DMS 273 (cell line): ENCODE data around the gene HMCN2.
A peak's percentile ranks its signal among the peaks of the same experiment; 100 is the strongest.
"Not testable (repeated sequence)": the region's sequence is repeated elsewhere in the genome, so short reads cannot be mapped to it uniquely, and the experiment has no call there.

Source experiments
- DNase-seq: peaks from one replicate; lab custom pipeline; 2025; ENCODE audit not compliant: unreplicated experiment; lab: John Stamatoyannopoulos, UW

Gene HMCN2

DNA sequence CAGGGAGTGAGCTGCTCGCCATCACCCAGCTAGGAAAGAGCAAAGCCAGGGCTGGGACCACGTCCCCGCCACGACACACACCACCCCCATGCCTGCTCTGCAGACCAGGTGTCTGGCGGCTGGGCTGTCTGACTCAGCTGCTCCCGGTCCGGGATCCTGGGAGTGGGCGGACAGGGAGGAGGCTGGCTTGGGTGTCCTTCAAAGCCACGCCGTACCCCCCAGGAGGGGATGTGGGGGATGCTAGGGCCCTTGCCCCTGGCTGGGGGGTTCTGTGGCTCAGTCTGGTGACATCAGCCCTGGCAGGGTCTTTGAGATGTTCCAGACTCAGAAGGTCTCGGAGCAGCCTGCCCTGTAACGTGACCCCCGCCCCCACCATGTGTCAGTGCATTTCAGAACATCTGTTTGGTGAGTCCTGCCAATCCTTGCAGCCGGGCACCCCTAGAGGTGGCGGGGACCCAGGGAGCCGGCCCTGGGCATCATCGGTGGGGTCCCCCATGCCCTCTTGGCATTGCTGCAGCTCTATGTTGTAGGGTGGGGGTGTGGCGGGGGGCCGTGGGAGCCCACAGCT is 62.3 kb downstream of the HMCN2 start:
- DNase-seq: peak; percentile 91

- peak; percentile 84 for DNase-seq
These were observed 62.8 kb downstream of the HMCN2 start for GRCh38 chr9:130328349-130328801.

- DNase-seq: no peak
These were observed 63.5 kb downstream of the HMCN2 start for GRCh38 chr9:130329061-130329460.

DNA sequence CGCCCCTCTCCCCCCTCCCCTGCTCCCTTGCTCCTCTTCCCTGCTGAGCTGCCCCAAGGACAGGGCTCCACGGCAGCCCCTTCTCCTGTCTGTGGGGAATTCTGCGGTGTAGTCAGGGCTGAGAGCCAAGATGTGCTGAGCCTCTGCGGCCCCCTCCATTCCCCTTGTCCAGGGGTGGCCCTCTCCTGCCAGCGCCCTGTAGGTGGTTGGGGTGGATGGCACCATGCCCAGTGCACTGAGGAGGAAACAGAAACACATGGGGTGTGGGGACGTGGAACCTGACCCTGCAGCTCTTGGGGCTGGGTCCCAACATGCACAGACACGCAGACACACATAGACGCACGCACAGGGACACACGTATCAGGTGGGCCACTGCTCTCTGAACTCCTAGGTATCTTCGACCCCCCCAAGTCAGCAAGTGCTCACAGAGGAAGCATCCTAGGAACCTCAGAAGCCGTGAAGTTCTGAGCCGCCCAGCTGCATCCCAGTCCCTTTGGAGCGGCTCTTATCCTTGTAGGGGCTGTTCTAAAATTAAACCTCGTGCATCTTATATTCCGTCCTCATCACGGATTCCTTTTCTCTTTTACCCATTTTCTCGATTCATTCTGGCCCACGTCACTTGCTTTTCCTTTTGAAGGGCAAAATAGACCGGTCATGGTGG is 64.8 kb downstream of the HMCN2 start:
- peak; percentile 57 for DNase-seq

GRCh38 chr9:130331061-130331460 is 65.5 kb downstream of the HMCN2 start:
- DNase-seq: no peak

DNA sequence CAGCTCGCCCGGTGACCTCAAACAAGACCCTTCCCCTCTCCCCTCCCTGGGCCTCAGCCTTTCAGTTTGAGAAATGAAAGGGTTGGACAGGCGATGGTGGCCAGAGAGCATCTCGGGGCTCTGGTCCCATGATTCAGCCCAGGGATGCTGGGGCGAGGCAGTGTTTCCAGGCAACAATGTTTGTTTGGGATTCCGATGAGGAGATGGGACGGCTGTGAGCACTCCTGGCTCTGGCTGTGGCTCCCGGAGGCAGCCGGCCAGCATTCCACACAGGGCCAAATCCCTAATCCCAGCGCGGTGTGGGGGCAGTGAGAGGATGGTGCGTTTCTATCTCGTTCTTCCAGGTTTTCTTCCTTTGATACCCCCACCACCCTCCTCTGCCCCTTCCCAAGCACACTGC is 66.0 kb downstream of the HMCN2 start:
- DNase-seq: peak; percentile 71

- DNase-seq: peak; percentile 33
These were observed 66.9 kb downstream of the HMCN2 start for GRCh38 chr9:130332384-130332926.

- peak; percentile 91 for DNase-seq
These were observed 67.6 kb downstream of the HMCN2 start for GRCh38 chr9:130333041-130333711.

DNA sequence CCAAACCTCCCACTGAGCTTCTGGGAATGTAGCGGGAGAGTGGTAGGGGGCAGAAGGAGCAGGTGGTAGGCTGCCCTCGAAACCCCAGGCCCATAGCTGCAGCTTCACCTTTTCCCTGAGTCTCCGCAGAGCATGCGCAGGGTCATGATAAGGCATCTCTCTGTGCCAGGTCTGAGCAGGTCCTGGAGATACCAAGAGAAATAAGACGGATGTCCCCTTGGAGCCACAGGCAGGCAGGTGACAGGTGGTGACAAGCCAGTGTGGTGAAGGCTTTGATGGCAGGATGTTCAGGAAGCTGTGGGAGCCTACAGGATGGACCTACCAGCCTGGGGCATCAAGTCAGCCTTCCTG is 68.1 kb downstream of the HMCN2 start:
- no peak for DNase-seq

DNA sequence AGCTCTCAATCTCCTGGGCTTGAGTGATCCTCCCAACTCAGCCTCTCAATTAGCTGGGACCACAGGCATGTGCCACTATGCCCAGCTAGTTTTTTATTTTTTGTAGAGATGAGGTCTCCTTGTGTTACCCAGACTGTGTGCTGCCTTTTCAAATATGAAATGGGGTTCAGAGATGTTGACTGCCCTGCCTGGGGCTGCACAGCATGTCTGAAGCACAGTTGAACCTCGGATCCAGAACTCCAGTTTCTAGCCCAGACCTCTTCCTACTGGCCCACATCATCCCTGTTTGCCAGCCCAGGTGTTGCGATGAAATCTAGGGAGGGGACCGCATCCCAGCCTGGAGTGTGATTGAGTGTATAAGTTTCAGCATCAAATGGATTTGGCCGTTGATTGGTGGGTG is 69.4 kb downstream of the HMCN2 start:
- DNase-seq: no peak

GRCh38 chr9:130336027-130336610 is 70.6 kb downstream of the HMCN2 start:
- DNase-seq: no peak

DNA sequence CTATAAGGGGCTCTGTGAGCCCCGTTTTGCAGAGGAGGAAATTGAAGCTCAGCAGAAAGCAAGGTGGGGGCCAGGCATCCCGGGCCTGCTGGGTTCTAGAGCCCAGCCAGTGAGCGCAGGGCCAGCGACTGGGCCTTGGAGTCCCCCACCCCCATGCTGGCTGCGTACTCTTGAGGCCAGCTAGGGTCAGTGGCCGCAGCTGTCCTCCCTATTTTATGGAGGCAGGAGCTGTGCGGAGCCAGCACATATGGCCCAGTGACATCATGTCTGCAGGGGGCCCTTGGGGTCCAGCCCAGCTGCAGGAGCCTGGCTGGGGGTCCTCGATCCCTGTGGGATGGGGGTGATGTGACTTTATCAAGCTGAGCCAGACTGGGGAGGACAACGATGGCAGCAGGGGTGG is 71.3 kb downstream of the HMCN2 start:
- DNase-seq: peak; percentile 45

DNA sequence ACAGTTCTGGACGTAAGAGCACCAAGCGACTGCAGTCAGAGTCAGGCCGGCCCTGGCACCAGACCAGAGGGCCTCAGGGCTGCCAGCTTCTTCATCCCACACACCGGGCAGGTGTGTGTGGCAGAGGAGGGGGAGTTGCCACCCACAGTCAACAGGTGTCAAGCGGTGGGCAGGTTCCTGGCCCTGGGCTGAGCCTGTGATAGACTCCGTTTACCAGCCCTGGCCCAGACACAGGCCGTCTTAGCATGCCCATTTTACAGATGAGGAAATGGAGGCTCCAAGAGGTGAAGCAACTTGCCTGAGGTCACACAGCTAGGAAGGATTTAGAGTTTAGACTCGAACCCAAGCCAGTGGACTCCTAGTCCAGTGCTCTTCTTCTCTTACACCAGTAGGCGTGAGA is 71.8 kb downstream of the HMCN2 start:
- DNase-seq: peak; percentile 45

GRCh38 chr9:130337784-130338380 is 72.3 kb downstream of the HMCN2 start:
- DNase-seq: no peak

- not testable (repeated sequence) for DNase-seq
These were observed 73.3 kb downstream of the HMCN2 start for GRCh38 chr9:130338891-130339290.

GRCh38 chr9:130339306-130339705 is 73.7 kb downstream of the HMCN2 start:
- no peak for DNase-seq

DNA sequence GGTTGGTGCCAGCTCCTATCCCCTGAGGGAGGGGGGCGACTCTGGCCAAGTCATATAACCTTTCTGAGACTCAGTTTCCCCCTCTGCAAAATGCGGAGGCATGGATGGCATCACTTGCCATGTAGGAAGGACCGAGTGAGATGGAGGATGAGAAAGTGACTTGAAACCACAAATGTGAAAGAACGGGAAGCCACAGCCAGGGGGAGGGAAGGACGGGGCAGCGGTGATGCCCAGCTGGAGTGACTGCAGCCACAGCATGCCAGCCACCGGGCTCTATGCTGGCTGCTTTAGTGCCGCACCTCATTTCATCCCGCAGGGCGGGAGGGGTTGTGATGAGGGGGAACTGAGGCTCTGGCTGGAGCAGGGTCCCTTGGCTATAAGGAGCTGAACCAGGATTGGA is 74.5 kb downstream of the HMCN2 start:
- DNase-seq: no peak

DNA sequence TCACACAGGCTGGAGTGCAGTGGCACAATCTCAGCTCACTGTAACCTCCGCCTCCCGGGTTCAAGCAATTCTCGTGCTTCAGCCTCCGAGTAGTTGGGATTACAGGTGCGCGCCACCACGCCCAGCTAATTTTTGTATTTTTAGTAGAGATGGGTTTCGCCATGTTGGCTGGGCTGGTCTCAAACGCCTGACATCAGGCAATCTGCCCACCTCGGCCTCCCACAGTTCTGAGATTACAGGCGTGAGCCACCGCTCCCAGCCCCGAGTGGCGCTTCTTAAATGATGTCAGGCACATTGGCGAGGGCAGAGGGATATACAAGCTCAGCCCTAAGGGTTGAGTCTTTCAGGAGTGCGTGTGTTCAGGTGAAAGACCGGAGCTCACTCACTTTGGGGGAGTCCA is 75.0 kb downstream of the HMCN2 start:
- DNase-seq: not testable (repeated sequence)

GRCh38 chr9:130341128-130341527 is 75.6 kb downstream of the HMCN2 start:
- peak; percentile 21 for DNase-seq

- DNase-seq: no peak
These were observed 76.5 kb downstream of the HMCN2 start for GRCh38 chr9:130341839-130342713.
